ENCODE data around the gene GLDC. TPM values are rescaled to one million over a fixed set of nuclear protein-coding genes. Genes with fewer than 3 reads are reported as not detected.

The GLDC gene
- total RNA-seq, 4 donors from 2014 or later, result 14.4 to 54.1 (median 21.8) TPM

DNA sequence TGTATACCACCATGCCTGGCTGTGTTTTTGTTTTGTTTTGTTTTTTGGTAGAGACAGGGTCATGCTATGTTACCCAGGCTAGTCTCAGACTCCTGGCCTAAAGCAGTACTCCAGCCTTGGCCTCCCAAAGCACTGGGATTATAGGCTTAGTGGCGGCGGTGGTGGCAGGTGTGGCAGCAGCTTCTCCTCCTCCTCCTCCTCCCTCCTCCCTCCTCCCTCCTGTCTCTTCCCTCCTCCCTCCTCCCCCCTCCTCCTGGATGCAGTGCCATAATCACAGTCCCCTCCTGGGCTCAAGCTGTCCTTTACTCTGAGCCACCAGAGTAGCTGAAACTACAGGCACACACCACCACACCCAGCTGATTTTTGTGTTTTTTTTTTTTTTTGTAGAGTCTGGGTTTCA is 161.3 kb downstream of the GLDC start:
- no peaks in the 10 kb centered on the region for H3K4me1 ChIP-seq
- no peak overlapping the region for H3K4me3 ChIP-seq
- no peaks in the 10 kb centered on the region for H3K9me3 ChIP-seq
- H3K36me3 ChIP-seq, result peaks cover 3 to 88% (median 4%) of the 10 kb centered on the region in 3 donors
- H3K27me3 ChIP-seq, result no peaks in the 10 kb centered on the region
- TF ChIP-seq, protein P1, sequence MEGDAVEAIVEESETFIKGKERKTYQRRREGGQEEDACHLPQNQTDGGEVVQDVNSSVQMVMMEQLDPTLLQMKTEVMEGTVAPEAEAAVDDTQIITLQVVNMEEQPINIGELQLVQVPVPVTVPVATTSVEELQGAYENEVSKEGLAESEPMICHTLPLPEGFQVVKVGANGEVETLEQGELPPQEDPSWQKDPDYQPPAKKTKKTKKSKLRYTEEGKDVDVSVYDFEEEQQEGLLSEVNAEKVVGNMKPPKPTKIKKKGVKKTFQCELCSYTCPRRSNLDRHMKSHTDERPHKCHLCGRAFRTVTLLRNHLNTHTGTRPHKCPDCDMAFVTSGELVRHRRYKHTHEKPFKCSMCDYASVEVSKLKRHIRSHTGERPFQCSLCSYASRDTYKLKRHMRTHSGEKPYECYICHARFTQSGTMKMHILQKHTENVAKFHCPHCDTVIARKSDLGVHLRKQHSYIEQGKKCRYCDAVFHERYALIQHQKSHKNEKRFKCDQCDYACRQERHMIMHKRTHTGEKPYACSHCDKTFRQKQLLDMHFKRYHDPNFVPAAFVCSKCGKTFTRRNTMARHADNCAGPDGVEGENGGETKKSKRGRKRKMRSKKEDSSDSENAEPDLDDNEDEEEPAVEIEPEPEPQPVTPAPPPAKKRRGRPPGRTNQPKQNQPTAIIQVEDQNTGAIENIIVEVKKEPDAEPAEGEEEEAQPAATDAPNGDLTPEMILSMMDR (IDR thresholded peaks at IDR 0.05), result no peak
- no peak for TF ChIP-seq POLR2A (IDR thresholded peaks at IDR 0.05)
- TF ChIP-seq EP300 (IDR thresholded peaks at IDR 0.05), result no peak
- no peak for DNase-seq (ENCODE audit: low spot score in 2 of 2)
- 81 to 97% methylated on average over 2 of the region's 2 CpGs for whole genome bisulfite sequencing, 2 donors
- H3K27ac ChIP-seq, result no peak overlapping the region

Small RNA genes lying within 50 kb of the gene (small RNA-seq; reads per million reads assigned to genes)
- not detected for gene RN7SL123P
- not detected for gene RN7SL25P

Other genes with a start within 250 kb of the GLDC start
- gene UHRF2, start 232.5 kb downstream of the GLDC start, total RNA-seq, result 10 to 100 TPM; 61.2 to 85.0 (median 76.0) TPM
- gene KDM4C, start 112.2 kb upstream of the GLDC start, total RNA-seq, result 10 to 100 TPM; 27.8 to 47.7 (median 38.1) TPM

Measured in tibial nerve (tissue), 4 donors.